ENCODE results near the gene MGAT4C.
"Not testable (repeated sequence)": the region's sequence is repeated elsewhere in the genome, so short reads cannot be mapped to it uniquely, and the experiment has no call there.

DNA sequence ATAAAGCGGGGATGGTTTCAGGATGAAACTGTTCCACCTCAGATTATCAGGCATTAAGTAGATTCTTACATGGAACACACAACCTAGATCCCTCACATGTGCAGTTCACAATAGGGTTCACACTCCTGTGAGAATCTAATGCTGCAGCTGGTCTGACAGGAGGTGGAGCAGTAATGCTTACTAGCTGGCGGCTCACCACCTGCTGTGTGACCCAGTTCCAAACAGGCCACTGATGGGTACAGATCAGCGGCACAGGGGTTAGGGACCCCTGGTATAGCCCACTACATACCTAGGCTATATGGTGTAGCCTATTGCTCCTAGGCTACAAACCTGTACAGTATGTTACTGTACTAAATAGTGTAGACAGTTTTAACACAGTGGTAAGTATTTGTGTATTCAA lies 129.3 kb downstream of the MGAT4C start:
- TF ChIP-seq, protein P1, sequence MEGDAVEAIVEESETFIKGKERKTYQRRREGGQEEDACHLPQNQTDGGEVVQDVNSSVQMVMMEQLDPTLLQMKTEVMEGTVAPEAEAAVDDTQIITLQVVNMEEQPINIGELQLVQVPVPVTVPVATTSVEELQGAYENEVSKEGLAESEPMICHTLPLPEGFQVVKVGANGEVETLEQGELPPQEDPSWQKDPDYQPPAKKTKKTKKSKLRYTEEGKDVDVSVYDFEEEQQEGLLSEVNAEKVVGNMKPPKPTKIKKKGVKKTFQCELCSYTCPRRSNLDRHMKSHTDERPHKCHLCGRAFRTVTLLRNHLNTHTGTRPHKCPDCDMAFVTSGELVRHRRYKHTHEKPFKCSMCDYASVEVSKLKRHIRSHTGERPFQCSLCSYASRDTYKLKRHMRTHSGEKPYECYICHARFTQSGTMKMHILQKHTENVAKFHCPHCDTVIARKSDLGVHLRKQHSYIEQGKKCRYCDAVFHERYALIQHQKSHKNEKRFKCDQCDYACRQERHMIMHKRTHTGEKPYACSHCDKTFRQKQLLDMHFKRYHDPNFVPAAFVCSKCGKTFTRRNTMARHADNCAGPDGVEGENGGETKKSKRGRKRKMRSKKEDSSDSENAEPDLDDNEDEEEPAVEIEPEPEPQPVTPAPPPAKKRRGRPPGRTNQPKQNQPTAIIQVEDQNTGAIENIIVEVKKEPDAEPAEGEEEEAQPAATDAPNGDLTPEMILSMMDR (IDR thresholded peaks at IDR 0.05) = not testable (repeated sequence)
- not testable (repeated sequence) for TF ChIP-seq POLR2A (IDR thresholded peaks at IDR 0.05)
